HepG2 (cell line): ENCODE data around the gene KNCN. TPM values are rescaled to one million over a fixed set of nuclear protein-coding genes. Genes with fewer than 3 reads are reported as not detected.

Experiments used
- ATF7-NPFF ChIP-seq: sonication (generic); formaldehyde crosslinking; IDR thresholded peaks from 2 replicates; pipeline ENCODE4 v1.8.1; 2023; ENCODE audit warnings: mild to moderate bottlenecking, low read depth, missing genetic modification reagents, moderate library complexity
- CREBL2 ChIP-seq: sonication (generic); formaldehyde crosslinking; IDR thresholded peaks from 2 replicates; pipeline ENCODE4 v1.8.1; 2023; ENCODE audit warnings: missing genetic modification reagents, mild to moderate bottlenecking, borderline replicate concordance
- PRDM10 ChIP-seq: sonication (generic); formaldehyde crosslinking; IDR thresholded peaks from 2 replicates; pipeline ENCODE4 v1.4.0; 2020; ENCODE audit warnings: low read depth, missing genetic modification reagents
- ZBTB10 ChIP-seq: sonication (generic); formaldehyde crosslinking; IDR thresholded peaks from 2 replicates; pipeline ENCODE4 v1.4.0; 2020; ENCODE audit warnings: missing genetic modification reagents, borderline replicate concordance
- ZNF430 ChIP-seq: sonication (generic); formaldehyde crosslinking; IDR thresholded peaks from 2 replicates; pipeline ENCODE4 v1.9.0; 2021; ENCODE audit warnings: mild to moderate bottlenecking, missing genetic modification reagents
- polyA plus RNA-seq, 8 experiments: library from polyadenylated mRNA; depleted of rRNA in 3 of 8; stranded (reverse) in 7 of 8; unstranded in 1 of 8; fragments of >200 nt; fragmentation: Illumina TruSeq in 4 of 8; extraction: Trizol in 4 of 8; gene quantifications; 2 replicates each; pipeline versions ENCODE4 v1.2.1 to v1.2.3, GENCODE V29; 2011 to 2016; ENCODE audit warnings: low read depth in 4 of 8, missing spikeins in 1 of 8, mixed read lengths in 1 of 8; ENCODE audit not compliant: insufficient read depth in 1 of 8
- total RNA-seq, 5 experiments: library from RNA; depleted of rRNA; stranded (reverse); fragments of >200 nt; fragmentation: Illumina TruSeq; extraction: Trizol; gene quantifications; 2 replicates each; pipeline ENCODE4 v1.2.3, GENCODE V29; 2016; ENCODE audit warnings: low read depth in 1 of 5

Gene KNCN
- total and polyA plus RNA-seq, 2 of the 13 experiments (the other 11 are each of a cell fraction or from before 2014, with no cell fraction given), result not detected

- TF ChIP-seq PRDM10 (CRISPR knock-in tag) (no peak), ZBTB10 (CRISPR knock-in tag) (no peak), ZNF430 (no peak), CREBL2 (CRISPR knock-in tag) (no peak), ATF7-NPFF (CRISPR knock-in tag) (no peak)
Observed at GRCh38 chr1:46512135-46512791, 39.2 kb downstream of the KNCN start (continued).
